ENCODE measurements around the gene SLC16A3.

DNA sequence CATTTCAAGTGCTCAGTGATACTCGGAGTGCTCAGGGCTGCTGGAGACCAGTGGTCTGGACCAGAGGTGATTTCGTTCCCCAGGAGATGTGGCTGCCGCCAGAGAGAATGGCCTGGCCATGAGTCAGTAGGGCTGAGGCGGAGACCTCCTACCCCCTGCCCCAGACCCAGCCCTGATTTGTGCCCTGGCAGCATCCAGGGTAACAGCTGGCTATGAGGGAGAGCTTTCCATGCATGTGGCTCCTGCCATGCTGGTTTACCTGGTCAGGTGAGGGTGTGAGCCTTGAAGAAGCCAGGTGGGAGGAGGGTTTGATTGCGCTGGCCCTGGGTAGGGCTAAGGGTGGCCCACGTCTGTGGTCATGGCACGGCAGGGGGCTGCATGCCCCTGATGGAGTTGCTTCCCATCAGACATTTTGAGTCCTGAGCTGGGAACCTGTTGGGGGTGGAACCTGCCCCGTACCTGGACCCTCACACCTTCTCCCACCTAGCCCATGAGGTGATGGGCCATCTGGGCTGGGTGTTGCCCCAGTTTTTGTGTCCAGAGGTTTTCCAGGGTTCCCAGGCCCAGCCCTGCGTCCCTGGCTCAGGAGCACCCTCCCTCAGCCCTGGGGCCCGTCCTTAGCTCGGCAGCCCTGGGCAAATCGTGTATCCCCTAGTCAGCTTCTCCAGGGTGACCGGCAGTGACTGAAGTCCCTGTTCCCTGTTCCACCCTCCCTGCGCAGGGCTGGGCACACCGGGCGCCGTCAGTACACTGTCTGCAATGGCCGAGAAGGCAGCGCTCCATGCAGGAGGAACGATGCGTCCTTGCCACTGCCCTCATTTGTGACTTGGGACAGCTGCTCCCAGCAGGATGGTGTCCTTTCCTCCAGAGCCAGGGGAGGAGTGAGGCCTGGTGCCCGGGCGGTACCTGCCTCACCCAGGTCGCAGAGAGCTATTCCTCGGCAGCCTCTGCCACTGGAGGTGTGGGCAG lies 53.7 kb downstream of the SLC16A3 start:
- TF ChIP-seq, protein P1, sequence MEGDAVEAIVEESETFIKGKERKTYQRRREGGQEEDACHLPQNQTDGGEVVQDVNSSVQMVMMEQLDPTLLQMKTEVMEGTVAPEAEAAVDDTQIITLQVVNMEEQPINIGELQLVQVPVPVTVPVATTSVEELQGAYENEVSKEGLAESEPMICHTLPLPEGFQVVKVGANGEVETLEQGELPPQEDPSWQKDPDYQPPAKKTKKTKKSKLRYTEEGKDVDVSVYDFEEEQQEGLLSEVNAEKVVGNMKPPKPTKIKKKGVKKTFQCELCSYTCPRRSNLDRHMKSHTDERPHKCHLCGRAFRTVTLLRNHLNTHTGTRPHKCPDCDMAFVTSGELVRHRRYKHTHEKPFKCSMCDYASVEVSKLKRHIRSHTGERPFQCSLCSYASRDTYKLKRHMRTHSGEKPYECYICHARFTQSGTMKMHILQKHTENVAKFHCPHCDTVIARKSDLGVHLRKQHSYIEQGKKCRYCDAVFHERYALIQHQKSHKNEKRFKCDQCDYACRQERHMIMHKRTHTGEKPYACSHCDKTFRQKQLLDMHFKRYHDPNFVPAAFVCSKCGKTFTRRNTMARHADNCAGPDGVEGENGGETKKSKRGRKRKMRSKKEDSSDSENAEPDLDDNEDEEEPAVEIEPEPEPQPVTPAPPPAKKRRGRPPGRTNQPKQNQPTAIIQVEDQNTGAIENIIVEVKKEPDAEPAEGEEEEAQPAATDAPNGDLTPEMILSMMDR (IDR thresholded peaks at IDR 0.05; ENCODE audit: low read depth, low read length): no peak
- TF ChIP-seq EZH2phosphoT487 (IDR thresholded peaks at IDR 0.05; ENCODE audit: low read depth): no peak

Data from OCI-LY3 (cell line).